ENCODE measurements around the gene COLGALT1. TPM values are rescaled to one million over a fixed set of nuclear protein-coding genes. Genes with fewer than 3 reads are reported as not detected.
"Not testable (repeated sequence)": the region's sequence is repeated elsewhere in the genome, so short reads cannot be mapped to it uniquely, and the experiment has no call there.

The COLGALT1 gene
- total RNA-seq, 2 donors from 2014 or later = 41.1 to 76.5 TPM

DNA sequence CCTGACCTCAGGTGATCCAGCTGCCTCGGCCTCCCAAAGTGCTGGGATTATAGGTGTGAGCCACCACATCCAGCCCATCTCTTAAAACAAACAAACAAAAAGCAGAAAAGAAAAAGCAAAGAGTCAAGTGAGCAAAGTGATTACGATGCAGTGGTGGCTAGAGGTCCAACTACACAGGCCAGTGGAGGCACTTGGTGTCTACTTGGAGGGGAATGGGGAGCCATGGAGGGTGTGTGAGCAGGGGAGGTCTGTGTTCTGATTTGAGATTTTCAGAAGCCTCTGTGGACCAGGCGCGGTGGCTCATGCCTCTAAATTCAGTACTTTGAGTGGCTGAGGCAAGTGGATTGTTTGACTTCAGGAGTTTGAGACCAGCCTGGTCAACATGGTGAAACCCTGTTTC is 6.6 kb downstream of the COLGALT1 start:
- Mint-ChIP-seq H3K4me1 (peaks cover 6% of the 10 kb centered on the region), H3K27me3 (no peaks in the 10 kb centered on the region), H3K36me3 (ENCODE audit: low read depth) (peaks cover 87% of the 10 kb centered on the region), H3K4me3 (no peak overlapping the region), H3K27ac (no peak overlapping the region), H3K9me3 (no peaks in the 10 kb centered on the region)
- ATAC-seq (replicated peaks) = no peak

DNA sequence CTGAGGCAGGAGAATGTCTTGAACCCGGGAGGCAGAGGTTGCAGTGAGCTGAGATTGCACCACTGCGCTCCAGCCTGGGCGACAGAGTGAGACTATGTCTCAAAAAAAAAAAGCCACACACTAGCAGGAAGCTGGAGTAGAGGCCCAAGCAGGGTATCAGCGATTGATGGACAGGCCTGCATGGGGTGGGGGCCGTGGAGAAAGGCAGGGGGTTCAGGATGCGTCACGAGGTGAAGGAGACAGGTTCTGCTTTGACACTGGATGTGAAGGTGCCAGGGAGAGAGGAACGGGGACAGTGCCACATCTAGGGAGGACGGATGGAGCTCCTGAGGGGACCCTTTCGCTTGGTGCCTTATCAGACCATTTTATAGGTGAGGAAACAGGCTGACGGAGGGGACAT is 7.1 kb downstream of the COLGALT1 start:
- Mint-ChIP-seq H3K36me3 (ENCODE audit: low read depth) (peaks cover 87% of the 10 kb centered on the region), H3K27ac (no peak overlapping the region), H3K27me3 (no peaks in the 10 kb centered on the region), H3K4me1 (peaks cover 6% of the 10 kb centered on the region), H3K4me3 (no peak overlapping the region), H3K9me3 (no peaks in the 10 kb centered on the region)
- no peak for ATAC-seq (replicated peaks)

DNA sequence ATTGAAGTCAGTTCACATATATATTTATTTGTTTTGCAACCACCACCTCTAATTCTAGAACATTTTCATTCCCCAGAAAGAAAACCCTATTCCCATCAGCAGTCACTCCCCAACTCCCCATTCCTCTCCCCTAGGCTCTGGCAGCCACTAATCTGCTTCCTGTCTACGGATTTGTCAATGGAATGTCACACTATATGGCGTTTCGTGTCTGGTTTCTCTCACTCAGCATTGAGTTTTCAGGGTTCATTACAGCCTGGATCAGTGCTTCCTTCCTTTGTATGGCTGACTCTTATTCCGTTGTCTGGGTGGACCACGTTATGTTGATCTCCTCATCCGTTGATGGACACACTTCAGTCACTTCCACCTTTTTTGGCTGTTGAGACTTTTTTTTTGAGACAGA is 9.3 kb downstream of the COLGALT1 start:
- H3K9me3 Mint-ChIP-seq = no peaks in the 10 kb centered on the region
- peaks cover 5% of the 10 kb centered on the region for H3K4me1 Mint-ChIP-seq
- peaks cover 94% of the 10 kb centered on the region for H3K36me3 Mint-ChIP-seq (ENCODE audit: low read depth)
- ATAC-seq (replicated peaks) = no peak
- H3K27ac Mint-ChIP-seq = no peak overlapping the region
- no peak overlapping the region for H3K4me3 Mint-ChIP-seq
- H3K27me3 Mint-ChIP-seq = no peaks in the 10 kb centered on the region

DNA sequence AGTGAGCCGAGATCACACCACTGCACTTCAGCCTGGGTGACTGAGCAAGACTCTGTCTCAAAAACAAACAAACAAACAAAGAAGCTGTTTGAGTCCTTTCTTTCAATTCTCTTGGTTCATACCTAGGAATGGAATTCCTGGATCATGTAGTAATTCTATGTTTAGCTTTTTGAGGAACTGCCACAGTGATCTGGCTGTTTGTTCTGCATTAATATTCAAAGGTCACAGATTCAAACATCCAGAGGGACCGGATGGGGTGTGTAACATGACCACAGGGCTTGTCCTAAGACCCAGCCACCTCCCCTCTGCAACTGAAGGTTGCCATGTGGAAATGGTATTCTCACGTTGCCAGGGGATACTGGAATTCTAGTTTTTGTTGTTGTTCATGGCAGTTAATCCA is 10.2 kb downstream of the COLGALT1 start:
- Mint-ChIP-seq H3K36me3 (ENCODE audit: low read depth) (peaks cover 94% of the 10 kb centered on the region), H3K4me1 (no peaks in the 10 kb centered on the region), H3K9me3 (no peaks in the 10 kb centered on the region), H3K27ac (no peak overlapping the region), H3K4me3 (no peak overlapping the region), H3K27me3 (no peaks in the 10 kb centered on the region)
- no peak for ATAC-seq (replicated peaks)

DNA sequence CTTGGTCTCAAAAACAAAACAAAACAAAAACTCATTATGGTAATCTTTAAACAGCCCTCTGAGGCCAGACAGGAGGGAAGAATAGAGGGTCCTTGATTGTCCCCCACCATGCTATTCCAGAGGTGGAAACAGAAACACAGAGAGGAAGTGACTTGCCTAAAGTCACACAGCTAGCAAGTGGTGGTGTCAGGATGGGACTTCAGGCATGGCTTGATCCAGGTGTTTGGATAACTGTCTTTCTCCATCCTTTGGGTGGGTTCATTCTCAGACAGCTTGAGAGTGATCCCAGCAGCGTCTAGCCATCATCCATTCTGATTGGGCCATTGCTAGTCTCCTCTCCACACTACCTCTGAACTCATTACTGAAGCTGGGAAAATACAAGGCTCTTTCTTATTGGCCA is 12.5 kb downstream of the COLGALT1 start:
- no peak for ATAC-seq (replicated peaks)
- Mint-ChIP-seq H3K4me3 (no peak overlapping the region), H3K36me3 (ENCODE audit: low read depth) (peaks cover 94% of the 10 kb centered on the region), H3K4me1 (no peaks in the 10 kb centered on the region), H3K27ac (no peak overlapping the region), H3K9me3 (no peaks in the 10 kb centered on the region), H3K27me3 (no peaks in the 10 kb centered on the region)

DNA sequence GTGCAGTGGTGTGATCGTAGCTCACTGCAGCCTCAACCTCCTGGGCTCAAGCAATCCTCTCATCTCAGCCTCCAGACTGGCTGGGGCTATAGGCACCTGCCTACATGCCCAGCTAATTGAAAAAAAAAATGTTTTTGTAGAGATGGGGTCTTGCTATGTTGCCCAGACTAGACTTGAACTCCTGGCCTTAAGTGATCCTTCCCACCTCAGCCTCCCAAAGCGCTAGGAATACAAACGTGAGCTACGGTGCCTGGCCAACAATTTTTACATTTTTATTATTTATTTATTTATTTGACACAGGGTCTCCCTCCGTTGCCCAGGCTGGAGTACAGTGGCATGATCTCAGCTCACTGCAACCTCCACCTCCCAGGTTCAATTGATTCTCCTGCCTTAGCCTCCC is 14.8 kb downstream of the COLGALT1 start:
- H3K27me3 Mint-ChIP-seq; H3K27ac Mint-ChIP-seq; H3K9me3 Mint-ChIP-seq; ATAC-seq (replicated peaks); H3K4me1 Mint-ChIP-seq; H3K4me3 Mint-ChIP-seq: not testable (repeated sequence)
- peaks cover 92% of the 10 kb centered on the region for H3K36me3 Mint-ChIP-seq (ENCODE audit: low read depth)

DNA sequence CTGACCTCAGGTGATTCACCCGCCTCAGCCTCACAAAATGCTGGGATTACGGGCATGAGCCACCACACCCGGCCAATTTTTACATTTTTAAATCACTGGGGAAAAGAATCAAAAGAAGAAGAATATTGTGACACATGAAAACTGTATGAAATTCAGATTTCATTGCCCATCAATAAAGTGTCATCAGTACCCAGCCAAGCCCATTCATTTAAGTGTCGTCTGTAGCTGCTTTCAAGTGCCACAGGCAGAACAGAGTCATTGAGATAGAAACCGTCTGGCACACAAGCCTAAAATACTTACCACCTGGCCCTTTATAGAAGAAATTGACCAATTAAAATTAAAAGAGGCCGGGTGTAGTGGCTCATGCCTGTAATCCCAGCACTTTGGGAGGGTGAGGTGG is 15.3 kb downstream of the COLGALT1 start:
- Mint-ChIP-seq H3K27me3 (no peaks in the 10 kb centered on the region), H3K9me3 (no peaks in the 10 kb centered on the region), H3K4me3 (no peak overlapping the region), H3K36me3 (ENCODE audit: low read depth) (peaks cover 92% of the 10 kb centered on the region), H3K4me1 (no peaks in the 10 kb centered on the region), H3K27ac (no peak overlapping the region)
- ATAC-seq (replicated peaks) = no peak

DNA sequence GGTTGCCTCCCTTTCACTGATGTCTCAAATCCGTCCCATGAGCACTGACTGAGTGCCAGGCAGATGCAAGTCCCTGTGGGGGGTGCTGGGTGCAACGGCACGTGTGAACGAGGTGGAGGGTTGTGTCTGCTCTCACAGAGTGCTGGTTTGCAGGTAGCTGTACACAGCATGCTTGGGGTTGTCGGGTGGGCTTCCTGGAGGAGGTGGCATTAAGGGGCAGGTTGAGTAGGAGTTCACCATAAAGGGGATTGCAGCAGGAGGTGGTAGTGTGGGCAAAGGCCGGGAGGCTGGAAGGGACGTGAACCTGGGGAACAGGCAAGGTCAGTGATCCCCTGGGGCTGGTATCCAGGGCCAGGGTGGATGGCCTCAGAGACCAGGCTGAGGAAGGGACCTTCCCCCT is 17.2 kb downstream of the COLGALT1 start:
- no peaks in the 10 kb centered on the region for H3K27me3 Mint-ChIP-seq
- H3K27ac Mint-ChIP-seq = no peak overlapping the region
- H3K9me3 Mint-ChIP-seq = no peaks in the 10 kb centered on the region
- H3K4me3 Mint-ChIP-seq = no peak overlapping the region
- H3K36me3 Mint-ChIP-seq (ENCODE audit: low read depth) = peaks cover 82% of the 10 kb centered on the region
- ATAC-seq (replicated peaks) = no peak
- H3K4me1 Mint-ChIP-seq = no peaks in the 10 kb centered on the region

DNA sequence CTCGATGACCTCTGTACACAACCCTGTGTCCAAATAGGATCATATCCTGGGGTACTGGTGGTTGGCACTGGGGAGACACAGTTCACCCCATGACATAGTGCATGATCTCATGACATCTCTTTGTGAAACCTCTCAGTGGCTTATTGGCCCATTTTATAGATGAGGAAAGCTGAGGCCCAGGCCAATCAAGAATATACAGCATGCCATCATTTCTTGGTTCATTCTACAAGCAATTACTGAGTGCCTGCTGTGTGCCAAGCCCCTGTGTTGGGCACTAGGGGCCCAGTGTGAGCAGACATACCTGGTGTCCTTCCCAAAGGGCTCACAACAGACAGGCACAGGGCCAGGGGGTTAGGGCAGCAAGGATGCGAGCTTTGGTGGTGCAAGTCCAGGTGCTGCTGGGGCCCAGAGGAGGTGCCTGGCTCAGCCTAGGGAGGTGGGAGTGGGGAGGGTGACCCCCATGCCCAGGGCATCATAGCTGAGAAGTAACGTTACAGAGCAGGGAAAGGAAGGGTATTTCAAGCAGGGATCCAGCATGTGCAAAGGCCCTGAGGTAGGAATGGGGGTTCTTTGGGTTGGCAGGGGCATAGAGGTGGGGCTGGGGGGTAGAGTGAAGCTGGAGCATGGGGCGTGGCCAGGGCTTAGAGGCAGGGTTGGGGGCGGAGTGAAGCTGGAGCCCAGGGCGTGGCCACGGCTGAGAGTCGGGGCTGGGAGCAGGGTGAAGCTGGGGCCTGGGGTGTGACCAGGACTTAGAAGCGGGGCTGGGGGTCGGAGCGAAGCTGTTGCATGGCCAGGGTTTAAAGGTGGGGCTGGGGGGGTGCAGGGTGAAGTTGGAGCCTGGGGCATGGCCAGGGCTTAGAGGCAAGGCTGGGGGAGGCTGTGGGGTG is 20.7 kb downstream of the COLGALT1 start:
- Mint-ChIP-seq H3K27me3 (no peaks in the 10 kb centered on the region), H3K4me3 (no peak overlapping the region), H3K4me1 (peaks cover 4% of the 10 kb centered on the region), H3K9me3 (no peaks in the 10 kb centered on the region), H3K27ac (no peak overlapping the region), H3K36me3 (ENCODE audit: low read depth) (peaks cover 82% of the 10 kb centered on the region)
- ATAC-seq (replicated peaks) = no peak

DNA sequence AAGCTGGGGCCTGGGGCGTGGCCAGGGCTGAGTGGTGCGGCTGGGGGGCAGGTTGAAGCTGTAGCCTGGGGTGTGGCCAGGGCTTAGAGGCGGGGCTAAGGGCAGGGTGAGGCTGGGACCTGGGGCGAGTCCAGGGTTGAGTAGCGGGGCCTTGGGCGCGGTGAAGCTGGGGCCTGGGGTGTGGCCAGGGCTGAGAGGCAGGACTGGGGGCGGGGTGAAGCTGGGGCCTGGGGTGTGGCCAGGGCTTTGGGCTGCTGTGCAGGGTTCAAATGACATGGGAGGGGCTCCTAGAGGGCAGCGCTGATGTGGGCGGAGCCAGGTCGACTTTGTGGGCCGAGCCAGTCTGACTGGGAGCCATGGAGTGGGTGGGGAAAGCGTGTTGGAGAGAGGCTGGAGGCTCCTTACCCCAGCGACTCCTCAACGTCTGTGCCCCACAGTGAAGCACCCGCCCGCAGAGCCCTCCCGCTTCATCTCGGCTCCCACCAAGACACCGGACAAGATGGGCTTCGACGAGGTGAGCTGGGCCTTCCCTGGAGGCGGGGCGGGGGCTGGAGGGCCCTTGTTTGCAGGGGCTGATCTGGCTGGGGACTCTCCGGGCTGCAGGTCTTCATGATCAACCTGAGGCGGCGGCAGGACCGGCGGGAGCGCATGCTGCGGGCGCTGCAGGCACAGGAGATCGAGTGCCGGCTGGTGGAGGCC is 21.5 kb downstream of the COLGALT1 start:
- H3K4me1 Mint-ChIP-seq = peaks cover 4% of the 10 kb centered on the region
- no peaks in the 10 kb centered on the region for H3K9me3 Mint-ChIP-seq
- no peaks in the 10 kb centered on the region for H3K27me3 Mint-ChIP-seq
- ATAC-seq (replicated peaks) = peak; percentile 42
- H3K36me3 Mint-ChIP-seq (ENCODE audit: low read depth) = peaks cover 81% of the 10 kb centered on the region
- H3K4me3 Mint-ChIP-seq = no peak overlapping the region
- H3K27ac Mint-ChIP-seq = no peak overlapping the region

DNA sequence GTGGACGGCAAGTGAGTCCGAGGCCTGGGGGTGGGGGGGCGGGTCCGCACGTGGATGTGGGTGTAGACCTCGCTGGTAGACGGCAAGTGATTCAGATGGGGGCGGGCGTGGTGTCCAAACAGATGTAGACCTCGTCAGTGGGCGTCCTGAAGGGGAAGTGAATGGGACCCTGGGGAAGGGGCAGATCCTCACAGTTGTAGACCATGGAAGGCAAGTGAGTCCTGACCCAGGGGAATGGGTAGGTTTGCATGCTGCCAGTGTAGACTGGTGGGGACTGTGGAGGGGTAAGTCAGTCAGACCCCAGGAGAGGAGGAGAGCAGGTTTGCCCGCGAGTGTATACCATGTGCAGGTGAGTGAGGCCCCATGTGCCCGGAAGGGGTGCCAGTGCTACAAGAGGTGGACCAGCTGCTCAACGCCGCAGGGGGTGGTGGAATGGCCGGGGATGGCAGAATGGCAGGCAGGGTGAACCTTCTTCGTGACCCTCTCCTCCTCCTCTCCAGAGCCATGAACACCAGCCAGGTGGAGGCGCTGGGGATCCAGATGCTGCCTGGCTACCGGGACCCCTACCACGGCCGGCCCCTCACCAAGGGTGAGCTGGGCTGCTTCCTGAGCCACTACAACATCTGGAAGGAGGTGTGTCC is 22.1 kb downstream of the COLGALT1 start:
- Mint-ChIP-seq H3K27me3 (no peaks in the 10 kb centered on the region), H3K9me3 (no peaks in the 10 kb centered on the region), H3K27ac (no peak overlapping the region), H3K4me1 (peaks cover 4% of the 10 kb centered on the region), H3K36me3 (ENCODE audit: low read depth) (peaks cover 81% of the 10 kb centered on the region), H3K4me3 (no peak overlapping the region)
- no peak for ATAC-seq (replicated peaks)

DNA sequence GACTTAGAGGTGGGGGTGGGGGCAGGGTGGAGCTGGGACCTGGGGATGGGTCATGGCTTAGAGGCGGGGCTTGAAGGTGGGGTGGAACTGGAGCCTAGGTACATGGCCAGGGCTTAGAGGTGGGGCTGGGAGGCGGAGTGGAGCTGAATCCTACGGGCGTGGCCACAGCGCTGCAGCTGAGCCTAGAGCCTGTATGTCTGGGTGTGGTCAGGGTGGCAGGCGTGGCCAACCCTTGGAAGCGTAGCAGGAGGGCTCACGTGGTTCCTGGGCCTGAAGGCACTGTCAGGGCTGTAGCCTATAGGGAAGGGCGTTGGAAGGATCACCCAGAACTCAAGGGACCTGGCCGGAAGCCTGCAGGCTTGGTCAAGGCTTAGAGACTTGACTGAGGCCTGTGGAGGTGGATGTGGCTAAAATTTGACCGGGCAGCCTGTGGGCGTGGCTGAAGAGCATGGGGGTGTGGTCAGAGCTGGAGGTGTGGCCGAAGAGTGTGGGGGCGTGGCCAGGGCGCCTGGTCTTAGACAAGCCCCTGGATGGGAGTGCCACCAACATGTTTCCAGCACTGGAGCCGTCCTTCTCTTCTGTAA is 24.3 kb downstream of the COLGALT1 start:
- Mint-ChIP-seq H3K27me3 (no peaks in the 10 kb centered on the region), H3K4me3 (no peak overlapping the region), H3K9me3 (no peaks in the 10 kb centered on the region), H3K4me1 (peaks cover 4% of the 10 kb centered on the region), H3K27ac (no peak overlapping the region), H3K36me3 (ENCODE audit: low read depth) (peaks cover 70% of the 10 kb centered on the region)
- peak; percentile 79 for ATAC-seq (replicated peaks)

DNA sequence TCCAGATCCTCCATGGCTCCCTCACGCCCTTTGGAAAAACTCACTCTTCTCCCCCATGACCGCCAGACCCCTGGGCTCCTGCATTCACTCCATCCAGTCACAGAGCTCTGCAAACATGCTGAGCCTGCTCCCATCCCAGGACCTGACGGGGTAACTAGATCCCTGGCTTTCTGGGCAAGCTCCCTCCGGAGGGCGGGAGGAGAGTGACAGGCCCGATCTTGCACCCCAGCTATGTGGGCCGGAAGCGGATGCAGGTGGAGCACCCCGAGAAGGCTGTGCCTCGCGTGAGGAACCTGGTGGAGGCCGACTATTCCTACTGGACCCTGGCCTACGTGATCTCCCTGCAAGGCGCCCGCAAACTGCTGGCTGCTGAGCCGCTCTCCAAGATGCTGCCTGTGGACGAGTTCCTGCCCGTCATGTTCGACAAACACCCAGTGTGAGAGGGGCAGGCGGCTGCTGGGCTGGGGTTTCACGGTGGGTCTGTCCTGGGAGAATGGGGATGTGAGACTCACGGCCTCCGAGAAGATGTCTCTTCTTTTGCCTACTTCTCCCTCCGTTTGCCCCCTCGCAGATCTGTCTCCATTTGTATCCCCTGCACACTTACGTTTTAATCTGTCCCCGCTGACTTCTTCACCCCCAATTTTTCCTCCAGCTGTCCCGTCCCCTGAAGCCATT is 25.2 kb downstream of the COLGALT1 start:
- no peaks in the 10 kb centered on the region for H3K9me3 Mint-ChIP-seq
- no peak for ATAC-seq (replicated peaks)
- H3K27me3 Mint-ChIP-seq = no peaks in the 10 kb centered on the region
- H3K4me1 Mint-ChIP-seq = peaks cover 4% of the 10 kb centered on the region
- H3K27ac Mint-ChIP-seq = no peak overlapping the region
- no peak overlapping the region for H3K4me3 Mint-ChIP-seq
- H3K36me3 Mint-ChIP-seq (ENCODE audit: low read depth) = peaks cover 64% of the 10 kb centered on the region

DNA sequence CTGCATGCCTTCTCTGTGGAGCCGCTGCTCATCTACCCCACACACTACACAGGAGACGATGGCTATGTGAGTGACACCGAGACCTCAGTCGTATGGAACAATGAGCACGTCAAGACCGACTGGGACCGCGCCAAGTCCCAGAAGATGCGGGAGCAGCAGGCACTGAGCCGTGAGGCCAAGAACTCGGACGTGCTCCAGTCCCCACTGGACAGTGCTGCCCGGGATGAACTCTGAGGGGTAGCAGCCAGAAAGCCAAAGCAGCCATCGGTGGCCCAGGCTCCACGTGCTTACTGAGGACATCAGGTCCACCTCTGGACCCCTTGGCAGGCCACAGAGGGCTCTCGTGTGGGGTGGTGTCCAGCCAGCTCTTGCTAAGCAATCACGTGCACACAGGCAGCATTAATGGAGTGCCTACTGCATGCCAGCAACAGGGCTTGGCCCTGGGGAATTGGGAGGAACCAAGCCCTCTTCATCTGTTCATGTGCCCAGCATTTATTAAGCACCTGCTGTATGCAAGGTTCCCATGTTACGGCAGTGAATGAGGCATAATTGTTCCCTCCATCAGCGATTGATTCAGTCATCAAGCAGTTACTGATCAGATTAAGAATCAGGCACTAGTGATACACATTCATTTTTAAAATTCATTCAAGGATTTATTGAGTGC is 25.9 kb downstream of the COLGALT1 start:
- Mint-ChIP-seq H3K36me3 (ENCODE audit: low read depth) (peaks cover 58% of the 10 kb centered on the region), H3K27me3 (no peaks in the 10 kb centered on the region), H3K27ac (no peak overlapping the region), H3K9me3 (no peaks in the 10 kb centered on the region), H3K4me1 (peaks cover 4% of the 10 kb centered on the region), H3K4me3 (no peak overlapping the region)
- ATAC-seq (replicated peaks) = no peak
